SK-N-MC (cell line): ENCODE results near the gene TEX22.
"Not testable (repeated sequence)": the region's sequence is repeated elsewhere in the genome, so short reads cannot be mapped to it uniquely, and the experiment has no call there.

ENCODE experiments used
- DNase-seq: peaks from one replicate; pipeline ENCODE4 v3.0.0-alpha.2; 2011; ENCODE audit warnings: low read depth, low spot score
- H3K27ac ChIP-seq: fragments of 200-600 bp; sonication (generic); 2 replicates; pipeline ENCODE4 v1.5.1; 2016; ENCODE audit warnings: mixed run types
- H3K36me3 ChIP-seq: fragments of 200-600 bp; sonication (generic); 2 replicates; pipeline ENCODE4 v1.6.1; 2017; ENCODE audit warnings: antibody characterized with exemption, low read length, mixed read lengths; ENCODE audit not compliant: insufficient read depth
- H3K4me3 ChIP-seq: fragments of 200-600 bp; sonication (generic); 2 replicates; pipeline ENCODE4 v1.5.1; 2016
- H3K9ac ChIP-seq: fragments of 200-600 bp; sonication (generic); 2 replicates; pipeline ENCODE4 v1.8.0; 2017; ENCODE audit warnings: mixed run types, mixed read lengths; ENCODE audit not compliant: insufficient read length
- H3K9me3 ChIP-seq: fragments of 200-600 bp; sonication (generic); 2 replicates; pipeline ENCODE4 v1.6.1; 2017; ENCODE audit warnings: low read depth, mild to moderate bottlenecking, antibody characterized with exemption, low read length, moderate library complexity, mixed read lengths
- EZH2 ChIP-seq: fragments of 200-600 bp; sonication (generic); IDR thresholded peaks from one replicate; pipeline ENCODE4 v1.6.1; 2017; ENCODE audit warnings: antibody characterized with exemption
- FOXP2 ChIP-seq: optimal IDR thresholded peaks from 2 replicates; pipeline ENCODE3; 2011; ENCODE audit warnings: mild to moderate bottlenecking, moderate library complexity; ENCODE audit not compliant: insufficient read depth; ENCODE audit errors: extremely low read length, control extremely low read depth
- POLR2AphosphoS5 ChIP-seq: IDR thresholded peaks from 2 replicates; pipeline ENCODE4 v1.6.1; 2012; ENCODE audit warnings: mild to moderate bottlenecking, low read depth, low read length, borderline replicate concordance

TEX22 gene

DNA sequence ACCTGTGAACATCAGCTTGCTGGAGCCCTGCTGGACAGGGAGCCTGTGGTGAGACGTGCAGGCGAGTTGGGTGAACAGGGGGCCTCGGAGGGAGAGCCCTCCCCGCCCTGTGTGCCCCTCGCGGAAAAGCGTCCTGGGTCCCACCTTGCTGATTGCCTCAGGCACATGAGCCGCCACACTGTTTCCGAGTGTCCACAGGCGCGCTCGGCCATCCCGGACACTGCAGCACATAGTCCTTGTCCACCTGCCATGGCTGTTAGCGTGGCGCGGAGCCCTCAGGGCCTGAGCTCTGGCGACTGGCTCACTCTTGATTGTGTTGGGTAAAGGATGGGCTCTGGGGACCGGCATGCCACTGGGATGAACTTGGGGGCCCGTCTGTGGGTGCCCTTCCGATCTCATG is 43.8 kb upstream of the TEX22 start:
- no peak for TF ChIP-seq FOXP2
- TF ChIP-seq POLR2AphosphoS5, result no peak
- no peak for TF ChIP-seq EZH2
- H3K9ac ChIP-seq, result no peak overlapping the region
- no peaks in the 10 kb centered on the region for H3K36me3 ChIP-seq
- H3K9me3 ChIP-seq, result no peaks in the 10 kb centered on the region
- no peak overlapping the region for H3K27ac ChIP-seq
- no peak for DNase-seq
- no peak overlapping the region for H3K4me3 ChIP-seq

DNA sequence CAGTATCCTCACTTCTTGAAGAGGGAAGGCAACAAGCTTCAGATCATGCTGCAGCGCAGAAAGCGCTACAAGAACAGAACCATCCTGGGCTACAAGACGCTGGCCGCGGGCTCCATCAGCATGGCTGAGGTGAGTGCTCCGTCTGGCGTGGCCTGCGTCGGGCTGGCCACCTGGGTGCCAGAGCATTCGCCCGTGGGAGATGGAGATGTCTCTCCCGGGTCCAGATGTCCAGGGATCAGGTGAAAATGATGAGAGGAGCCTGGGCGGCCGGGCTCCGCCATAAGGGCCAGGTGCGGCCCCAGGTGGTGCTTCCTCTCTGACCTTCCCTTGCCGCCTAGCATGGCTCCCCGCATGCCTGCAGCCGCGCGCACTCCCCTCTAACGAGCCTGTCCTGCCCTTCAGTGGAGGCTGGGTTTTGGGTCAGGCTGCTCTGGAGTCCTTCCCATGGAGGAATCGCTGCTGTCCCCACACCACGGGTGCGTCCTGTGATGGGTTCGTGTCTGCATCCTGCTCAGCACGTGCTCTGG is 43.2 kb upstream of the TEX22 start:
- Histone ChIP-seq H3K9me3 (no peaks in the 10 kb centered on the region), H3K4me3 (no peak overlapping the region), H3K9ac (no peak overlapping the region), H3K27ac (no peak overlapping the region), H3K36me3 (no peaks in the 10 kb centered on the region)
- no peak for DNase-seq
- no peak for TF ChIP-seq FOXP2
- no peak for TF ChIP-seq EZH2
- TF ChIP-seq POLR2AphosphoS5, result no peak

DNA sequence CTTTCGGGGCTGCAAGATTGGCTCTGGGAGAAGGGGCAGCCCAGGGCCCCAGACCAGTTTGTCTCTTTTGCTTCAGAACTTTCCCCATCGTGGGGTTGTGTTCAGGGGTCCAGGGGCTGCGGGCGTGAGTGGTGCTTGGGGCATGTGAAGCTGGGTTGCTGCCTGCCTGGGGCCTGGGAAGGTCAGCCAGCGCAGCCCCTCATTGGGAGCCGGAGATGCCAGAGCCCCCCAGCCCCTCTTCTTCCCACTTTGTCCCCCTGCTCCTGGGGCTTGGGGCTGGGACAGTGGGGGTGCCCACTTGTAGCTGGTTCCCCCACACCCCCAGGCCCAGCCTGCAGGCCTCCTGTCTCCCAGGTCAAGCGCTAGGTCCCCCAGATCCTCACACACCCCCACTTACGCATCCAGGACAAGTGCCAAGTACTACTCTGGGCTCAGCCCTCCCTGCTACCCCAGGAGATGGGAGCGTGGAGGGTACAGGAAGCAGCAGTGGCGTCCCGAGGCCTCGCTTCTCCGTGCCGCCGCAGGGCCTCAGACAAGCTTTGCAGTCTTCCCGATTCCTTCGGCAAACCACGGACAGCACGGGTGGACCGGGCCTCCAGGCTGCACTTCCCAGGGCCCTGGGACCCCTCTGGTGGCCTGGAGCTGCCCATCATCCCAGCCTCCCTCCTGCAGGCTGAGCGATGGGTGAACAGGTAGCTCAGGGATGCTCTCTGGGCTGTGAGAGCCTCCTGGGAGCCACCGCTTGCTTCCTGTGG is 42.3 kb upstream of the TEX22 start:
- Histone ChIP-seq H3K36me3 (no peaks in the 10 kb centered on the region), H3K4me3 (no peak overlapping the region), H3K27ac (no peak overlapping the region), H3K9ac (no peak overlapping the region), H3K9me3 (no peaks in the 10 kb centered on the region)
- TF ChIP-seq POLR2AphosphoS5, result no peak
- TF ChIP-seq EZH2, result no peak
- no peak for TF ChIP-seq FOXP2
- DNase-seq, result no peak

DNA sequence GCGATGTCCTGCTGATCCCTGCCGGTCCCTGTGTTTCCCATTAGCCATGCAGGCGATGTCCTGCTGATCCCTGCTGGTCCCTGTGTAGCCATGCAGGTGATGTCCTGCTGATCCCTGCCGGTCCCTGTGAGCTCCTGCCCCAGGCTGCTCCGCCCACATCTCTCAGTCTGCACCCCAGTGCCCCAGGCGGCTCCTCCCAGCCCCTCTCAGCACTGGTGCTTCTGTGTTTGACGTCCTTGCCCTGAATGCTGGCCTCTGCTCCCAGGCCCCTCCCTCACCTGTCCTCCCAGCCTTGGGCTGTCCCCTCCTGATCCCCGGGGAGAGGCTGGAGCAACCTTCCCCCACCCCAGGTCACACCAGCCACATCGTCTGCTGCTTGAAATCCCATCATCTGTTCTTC is 41.4 kb upstream of the TEX22 start:
- Histone ChIP-seq H3K9me3 (no peaks in the 10 kb centered on the region), H3K27ac (no peak overlapping the region), H3K4me3 (no peak overlapping the region), H3K9ac (no peak overlapping the region), H3K36me3 (no peaks in the 10 kb centered on the region)
- DNase-seq, result no peak
- no peak for TF ChIP-seq FOXP2
- no peak for TF ChIP-seq POLR2AphosphoS5

DNA sequence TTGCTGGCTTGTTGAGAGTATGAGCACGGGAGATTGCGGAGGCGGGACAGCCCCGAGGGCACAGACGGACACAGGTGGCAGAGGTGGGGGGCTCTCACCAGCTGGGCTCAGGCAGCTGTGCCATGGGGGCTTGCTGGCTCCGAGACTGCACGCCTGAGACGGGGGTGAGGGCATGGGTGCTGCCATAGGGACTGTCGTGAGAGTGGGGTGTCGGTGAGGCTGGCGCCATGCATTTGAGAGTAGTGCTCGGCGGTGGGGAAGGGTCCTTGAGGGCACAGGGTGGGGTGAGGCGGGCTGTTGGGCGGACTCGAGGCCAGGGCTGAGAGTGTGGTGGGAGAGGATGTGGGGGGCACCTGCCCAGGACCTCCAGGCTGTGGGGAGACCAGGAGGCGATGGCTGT is 40.7 kb upstream of the TEX22 start:
- no peak for DNase-seq
- Histone ChIP-seq H3K9ac (no peak overlapping the region), H3K9me3 (no peaks in the 10 kb centered on the region), H3K36me3 (no peaks in the 10 kb centered on the region), H3K4me3 (no peak overlapping the region), H3K27ac (no peak overlapping the region)
- TF ChIP-seq EZH2 (no peak), POLR2AphosphoS5 (no peak), FOXP2 (no peak)

DNA sequence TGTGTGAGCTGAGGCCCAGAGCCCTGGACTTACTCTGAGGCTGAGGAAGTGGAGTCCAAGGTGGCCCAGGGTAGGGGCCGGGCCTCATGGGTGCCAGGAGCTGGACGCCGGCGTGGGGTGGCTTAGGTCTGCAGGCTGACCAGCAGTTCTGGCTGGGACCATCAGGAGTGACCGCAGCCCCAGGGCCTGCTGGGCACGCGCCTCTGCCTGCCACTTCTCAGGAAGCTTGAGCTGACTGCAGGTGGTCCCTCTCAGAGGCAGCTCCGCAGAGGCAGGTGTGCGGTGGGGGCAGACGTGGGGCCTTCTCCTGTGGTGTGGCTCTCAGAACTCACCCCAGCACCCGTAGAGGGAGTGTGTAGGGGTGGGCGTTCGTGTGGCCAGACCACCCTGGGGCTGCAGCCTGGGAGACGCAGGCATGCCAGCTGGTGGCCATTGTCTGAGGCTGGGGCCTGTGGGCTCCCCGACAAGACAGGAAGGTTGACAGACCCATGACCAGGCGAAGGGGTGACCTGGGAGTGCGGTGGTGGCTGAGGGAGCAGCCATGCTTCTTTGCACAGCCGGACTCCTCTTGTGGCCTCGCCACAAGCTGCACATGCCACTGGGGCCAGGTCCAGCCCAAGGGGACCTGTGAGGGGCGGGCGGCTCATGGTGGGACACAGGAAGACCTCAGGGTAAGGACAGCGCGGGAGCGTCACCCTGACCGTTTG is 40.0 kb upstream of the TEX22 start:
- Histone ChIP-seq H3K9ac (no peak overlapping the region), H3K4me3 (no peak overlapping the region), H3K27ac (no peak overlapping the region), H3K36me3 (no peaks in the 10 kb centered on the region), H3K9me3 (no peaks in the 10 kb centered on the region)
- no peak for DNase-seq
- TF ChIP-seq EZH2 (no peak), POLR2AphosphoS5 (no peak), FOXP2 (no peak)

DNA sequence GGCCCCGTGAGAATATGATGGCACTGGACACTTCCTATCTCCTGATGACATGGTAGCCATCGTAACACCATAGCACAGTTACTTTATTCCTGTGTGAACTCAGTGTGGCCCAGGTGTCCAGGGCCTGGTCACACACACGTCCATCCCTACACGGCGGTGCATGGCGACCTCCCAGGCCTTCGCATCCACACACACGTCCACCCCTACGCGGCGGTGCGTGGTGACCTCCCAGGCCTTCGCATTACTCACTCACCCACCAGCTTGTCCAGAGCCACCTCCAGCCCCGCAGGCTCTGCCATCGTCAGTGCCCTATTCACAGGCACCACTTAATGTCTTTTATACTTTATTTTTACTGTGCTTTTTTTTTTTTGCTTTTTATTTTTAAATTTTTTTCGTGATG is 39.4 kb upstream of the TEX22 start:
- no peak overlapping the region for H3K27ac ChIP-seq
- H3K4me3 ChIP-seq, result no peak overlapping the region
- no peaks in the 10 kb centered on the region for H3K36me3 ChIP-seq
- no peak overlapping the region for H3K9ac ChIP-seq
- H3K9me3 ChIP-seq, result no peaks in the 10 kb centered on the region
- TF ChIP-seq FOXP2, result no peak
- TF ChIP-seq POLR2AphosphoS5, result no peak
- TF ChIP-seq EZH2, result no peak
- no peak for DNase-seq

DNA sequence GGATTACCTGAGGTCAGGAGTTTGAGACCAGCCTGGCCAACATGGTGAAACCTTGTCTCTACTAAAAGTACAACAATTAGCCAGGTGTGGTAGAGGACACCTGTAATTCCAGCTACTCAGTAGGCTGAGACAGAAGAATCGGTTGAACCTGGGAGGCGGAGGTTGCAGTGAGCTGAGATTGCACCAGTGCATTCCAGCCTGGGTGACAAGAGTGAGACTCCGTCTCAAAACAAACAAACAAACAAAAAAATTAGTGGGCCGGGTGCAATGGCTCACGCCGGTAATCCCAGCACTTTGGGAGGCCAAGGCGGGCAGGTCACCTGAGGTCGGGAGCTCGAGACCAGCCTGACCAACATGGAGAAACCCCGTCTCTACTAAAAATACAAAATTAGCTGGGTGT is 36.9 kb upstream of the TEX22 start:
- DNase-seq, H3K36me3 ChIP-seq, H3K27ac ChIP-seq: not testable (repeated sequence)

More for the DNA sequence above, 36.9 kb upstream of the TEX22 start:
- not testable (repeated sequence) for H3K9me3 ChIP-seq, H3K9ac ChIP-seq, H3K4me3 ChIP-seq
